ENCODE data around the gene PAQR9. TPM values are rescaled to one million over a fixed set of nuclear protein-coding genes. Genes with fewer than 3 reads are reported as not detected.

The PAQR9 gene
- total and polyA plus RNA-seq, 2 of the 13 experiments (the other 11 are each of a cell fraction or from before 2014, with no cell fraction given), result 3.7 to 10.3 TPM

DNA sequence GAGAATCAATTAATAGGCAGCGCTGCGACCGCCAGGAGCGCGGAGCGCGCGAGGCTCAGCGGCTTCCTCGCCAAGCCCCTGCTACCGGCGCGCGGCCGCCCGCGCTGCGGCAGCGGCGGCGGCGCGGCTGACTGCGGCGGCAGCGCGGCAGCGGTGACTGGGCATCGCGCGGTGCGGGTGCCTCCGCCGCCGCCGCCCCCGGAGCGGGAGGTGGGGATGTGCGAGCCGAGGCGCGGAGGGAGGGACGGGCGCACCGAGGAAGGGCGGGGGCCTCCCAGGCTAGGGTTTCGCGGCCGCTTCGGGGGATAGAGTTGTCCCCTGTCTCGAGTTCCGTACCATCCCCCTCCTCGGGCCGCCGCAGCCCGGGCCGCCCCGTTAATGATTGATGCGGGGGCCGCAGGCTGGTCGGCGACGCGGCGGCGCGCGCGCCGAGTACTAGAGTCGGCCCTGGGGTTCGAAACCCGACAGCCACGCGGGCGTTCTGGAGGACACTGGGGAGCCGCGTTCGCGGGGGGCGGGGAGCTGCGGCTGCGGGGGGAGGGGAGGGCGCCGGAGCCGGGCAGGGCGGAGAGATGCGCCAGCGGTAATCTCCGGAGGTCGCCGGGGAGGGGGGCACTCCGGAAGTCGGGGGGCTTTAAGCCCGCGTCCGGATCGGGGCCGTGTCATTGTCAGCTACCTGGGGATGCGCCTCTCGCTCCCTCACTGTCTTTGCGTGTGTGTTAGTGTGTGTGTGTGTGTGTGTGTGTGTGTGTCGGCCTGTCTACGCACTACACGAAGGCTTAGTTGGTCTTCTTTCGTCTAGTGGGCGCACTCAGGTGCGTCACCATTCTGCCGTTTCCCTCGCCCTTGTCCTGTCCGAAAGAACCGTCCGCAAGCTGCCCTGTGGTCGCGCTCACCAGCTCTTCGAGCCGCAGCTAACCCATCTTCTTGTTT is at the start of gene PAQR9 (continued):
- no peak for TF ChIP-seq ZNF510 (CRISPR knock-in tag; IDR thresholded peaks at IDR 0.05; ENCODE audit: low read depth)
- peak; percentile 81; the same call in 1 of the 2 replicates for TF ChIP-seq ZNF563 (CRISPR knock-in tag; IDR thresholded peaks at IDR 0.05)
- peak; percentile 33 for TF ChIP-seq ATF7-NPFF (CRISPR knock-in tag; IDR thresholded peaks at IDR 0.05; ENCODE audit: low read depth)
- TF ChIP-seq, protein P1, sequence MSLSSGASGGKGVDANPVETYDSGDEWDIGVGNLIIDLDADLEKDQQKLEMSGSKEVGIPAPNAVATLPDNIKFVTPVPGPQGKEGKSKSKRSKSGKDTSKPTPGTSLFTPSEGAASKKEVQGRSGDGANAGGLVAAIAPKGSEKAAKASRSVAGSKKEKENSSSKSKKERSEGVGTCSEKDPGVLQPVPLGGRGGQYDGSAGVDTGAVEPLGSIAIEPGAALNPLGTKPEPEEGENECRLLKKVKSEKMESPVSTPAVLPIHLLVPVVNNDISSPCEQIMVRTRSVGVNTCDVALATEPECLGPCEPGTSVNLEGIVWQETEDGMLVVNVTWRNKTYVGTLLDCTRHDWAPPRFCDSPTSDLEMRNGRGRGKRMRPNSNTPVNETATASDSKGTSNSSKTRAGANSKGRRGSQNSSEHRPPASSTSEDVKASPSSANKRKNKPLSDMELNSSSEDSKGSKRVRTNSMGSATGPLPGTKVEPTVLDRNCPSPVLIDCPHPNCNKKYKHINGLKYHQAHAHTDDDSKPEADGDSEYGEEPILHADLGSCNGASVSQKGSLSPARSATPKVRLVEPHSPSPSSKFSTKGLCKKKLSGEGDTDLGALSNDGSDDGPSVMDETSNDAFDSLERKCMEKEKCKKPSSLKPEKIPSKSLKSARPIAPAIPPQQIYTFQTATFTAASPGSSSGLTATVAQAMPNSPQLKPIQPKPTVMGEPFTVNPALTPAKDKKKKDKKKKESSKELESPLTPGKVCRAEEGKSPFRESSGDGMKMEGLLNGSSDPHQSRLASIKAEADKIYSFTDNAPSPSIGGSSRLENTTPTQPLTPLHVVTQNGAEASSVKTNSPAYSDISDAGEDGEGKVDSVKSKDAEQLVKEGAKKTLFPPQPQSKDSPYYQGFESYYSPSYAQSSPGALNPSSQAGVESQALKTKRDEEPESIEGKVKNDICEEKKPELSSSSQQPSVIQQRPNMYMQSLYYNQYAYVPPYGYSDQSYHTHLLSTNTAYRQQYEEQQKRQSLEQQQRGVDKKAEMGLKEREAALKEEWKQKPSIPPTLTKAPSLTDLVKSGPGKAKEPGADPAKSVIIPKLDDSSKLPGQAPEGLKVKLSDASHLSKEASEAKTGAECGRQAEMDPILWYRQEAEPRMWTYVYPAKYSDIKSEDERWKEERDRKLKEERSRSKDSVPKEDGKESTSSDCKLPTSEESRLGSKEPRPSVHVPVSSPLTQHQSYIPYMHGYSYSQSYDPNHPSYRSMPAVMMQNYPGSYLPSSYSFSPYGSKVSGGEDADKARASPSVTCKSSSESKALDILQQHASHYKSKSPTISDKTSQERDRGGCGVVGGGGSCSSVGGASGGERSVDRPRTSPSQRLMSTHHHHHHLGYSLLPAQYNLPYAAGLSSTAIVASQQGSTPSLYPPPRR (CRISPR knock-in tag; IDR thresholded peaks at IDR 0.05; ENCODE audit: borderline replicate concordance), result peak; percentile 59; the same call in 1 of the 2 replicates
- TF ChIP-seq, protein P2, sequence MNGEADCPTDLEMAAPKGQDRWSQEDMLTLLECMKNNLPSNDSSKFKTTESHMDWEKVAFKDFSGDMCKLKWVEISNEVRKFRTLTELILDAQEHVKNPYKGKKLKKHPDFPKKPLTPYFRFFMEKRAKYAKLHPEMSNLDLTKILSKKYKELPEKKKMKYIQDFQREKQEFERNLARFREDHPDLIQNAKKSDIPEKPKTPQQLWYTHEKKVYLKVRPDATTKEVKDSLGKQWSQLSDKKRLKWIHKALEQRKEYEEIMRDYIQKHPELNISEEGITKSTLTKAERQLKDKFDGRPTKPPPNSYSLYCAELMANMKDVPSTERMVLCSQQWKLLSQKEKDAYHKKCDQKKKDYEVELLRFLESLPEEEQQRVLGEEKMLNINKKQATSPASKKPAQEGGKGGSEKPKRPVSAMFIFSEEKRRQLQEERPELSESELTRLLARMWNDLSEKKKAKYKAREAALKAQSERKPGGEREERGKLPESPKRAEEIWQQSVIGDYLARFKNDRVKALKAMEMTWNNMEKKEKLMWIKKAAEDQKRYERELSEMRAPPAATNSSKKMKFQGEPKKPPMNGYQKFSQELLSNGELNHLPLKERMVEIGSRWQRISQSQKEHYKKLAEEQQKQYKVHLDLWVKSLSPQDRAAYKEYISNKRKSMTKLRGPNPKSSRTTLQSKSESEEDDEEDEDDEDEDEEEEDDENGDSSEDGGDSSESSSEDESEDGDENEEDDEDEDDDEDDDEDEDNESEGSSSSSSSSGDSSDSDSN (CRISPR knock-in tag; IDR thresholded peaks at IDR 0.05), result peak; percentile 77; the same call in 1 of the 2 replicates
- TF ChIP-seq MED1 (CRISPR knock-in tag; IDR thresholded peaks at IDR 0.05), result peak; percentile 74
- peak; percentile 79 for TF ChIP-seq BRD4 (CRISPR knock-in tag; IDR thresholded peaks at IDR 0.05)
- no peak for TF ChIP-seq SP140L (CRISPR knock-in tag; IDR thresholded peaks at IDR 0.05; ENCODE audit: borderline replicate concordance)
- TF ChIP-seq, protein P3, sequence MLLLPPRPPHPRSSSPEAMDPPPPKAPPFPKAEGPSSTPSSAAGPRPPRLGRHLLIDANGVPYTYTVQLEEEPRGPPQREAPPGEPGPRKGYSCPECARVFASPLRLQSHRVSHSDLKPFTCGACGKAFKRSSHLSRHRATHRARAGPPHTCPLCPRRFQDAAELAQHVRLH (CRISPR knock-in tag; IDR thresholded peaks at IDR 0.05; ENCODE audit: borderline replicate concordance, low read depth), result peak; percentile 40; the same call in 1 of the 2 replicates
- TF ChIP-seq ZMYM3 (CRISPR knock-in tag; IDR thresholded peaks at IDR 0.05), result peak; percentile 47; the same call in 1 of the 2 replicates
- 0 out of 2 replicates have a peak, but pooled peaks have one; percentile 82 for TF ChIP-seq ZFP90 (CRISPR knock-in tag; IDR thresholded peaks at IDR 0.05; ENCODE audit: borderline replicate concordance)
- TF ChIP-seq, protein P4, sequence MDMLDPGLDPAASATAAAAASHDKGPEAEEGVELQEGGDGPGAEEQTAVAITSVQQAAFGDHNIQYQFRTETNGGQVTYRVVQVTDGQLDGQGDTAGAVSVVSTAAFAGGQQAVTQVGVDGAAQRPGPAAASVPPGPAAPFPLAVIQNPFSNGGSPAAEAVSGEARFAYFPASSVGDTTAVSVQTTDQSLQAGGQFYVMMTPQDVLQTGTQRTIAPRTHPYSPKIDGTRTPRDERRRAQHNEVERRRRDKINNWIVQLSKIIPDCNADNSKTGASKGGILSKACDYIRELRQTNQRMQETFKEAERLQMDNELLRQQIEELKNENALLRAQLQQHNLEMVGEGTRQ (IDR thresholded peaks at IDR 0.05; ENCODE audit: low read depth, low read length), result no peak
- TF ChIP-seq, protein P4 (CRISPR knock-in tag; IDR thresholded peaks at IDR 0.05; ENCODE audit: borderline replicate concordance), result no peak
- TF ChIP-seq SNAI1 (CRISPR knock-in tag; IDR thresholded peaks at IDR 0.05; ENCODE audit: borderline replicate concordance), result no peak
- TF ChIP-seq TCF12 (IDR thresholded peaks at IDR 0.05), result no peak
- TF ChIP-seq TCF12 (CRISPR knock-in tag; IDR thresholded peaks at IDR 0.05), result 0 out of 2 replicates have a peak, but pooled peaks have one; percentile 57
- TF ChIP-seq MED8 (CRISPR knock-in tag; IDR thresholded peaks at IDR 0.05; ENCODE audit: insufficient replicate concordance), result peak; percentile 56
- 0 out of 2 replicates have a peak, but pooled peaks have one; percentile 32 for TF ChIP-seq MIXL1 (CRISPR knock-in tag; IDR thresholded peaks at IDR 0.05)
